Hepatocyte (in vitro differentiated cells): Measurements from ENCODE around the gene CDH4. TPM values are rescaled to one million over a fixed set of nuclear protein-coding genes. Genes with fewer than 3 reads are reported as not detected.

Source experiments
- DNase-seq: peaks from one replicate; pipeline ENCODE4 v3.0.0-alpha.2; 2016; ENCODE audit warnings: low spot score
- H2AFZ ChIP-seq: fragments of 200-600 bp; sonication (generic); 2 replicates; pipeline ENCODE4 v1.6.0; 2016; ENCODE audit warnings: antibody characterized with exemption, mild to moderate bottlenecking
- H3K27ac ChIP-seq: fragments of 200-600 bp; sonication (generic); 2 replicates; pipeline ENCODE4 v1.5.1; 2016; ENCODE audit warnings: mild to moderate bottlenecking
- H3K27me3 ChIP-seq: fragments of 200-600 bp; sonication (generic); 2 replicates; pipeline ENCODE4 v1.6.1; 2016
- H3K36me3 ChIP-seq: fragments of 200-600 bp; sonication (generic); replicated peaks from 2 replicates; pipeline ENCODE4 v1.5.1; 2016; ENCODE audit warnings: low read depth; ENCODE audit not compliant: insufficient read depth
- H3K4me1 ChIP-seq: fragments of 200-600 bp; sonication (generic); 2 replicates; pipeline ENCODE4 v1.5.1; 2016; ENCODE audit warnings: mild to moderate bottlenecking, moderate library complexity; ENCODE audit not compliant: insufficient read depth
- H3K4me2 ChIP-seq: fragments of 200-600 bp; sonication (generic); 2 replicates; pipeline ENCODE4 v1.6.0; 2016
- H3K4me3 ChIP-seq: fragments of 200-600 bp; sonication (generic); 2 replicates; pipeline ENCODE4 v1.5.1; 2016; ENCODE audit warnings: mild to moderate bottlenecking
- H3K79me2 ChIP-seq: fragments of 200-600 bp; sonication (generic); 2 replicates; pipeline ENCODE4 v1.6.0; 2017; ENCODE audit warnings: mild to moderate bottlenecking
- H3K9me2 ChIP-seq: fragments of 200-600 bp; sonication (generic); replicated peaks from 2 replicates; pipeline ENCODE4 v1.6.0; 2017; ENCODE audit warnings: mild to moderate bottlenecking; ENCODE audit not compliant: insufficient read depth
- H3K9me3 ChIP-seq: fragments of 200-600 bp; sonication (generic); 2 replicates; pipeline ENCODE4 v1.5.1; 2016; ENCODE audit warnings: low read depth, mild to moderate bottlenecking
- H4K20me1 ChIP-seq: fragments of 200-600 bp; sonication (generic); 2 replicates; pipeline ENCODE4 v1.6.0; 2016; ENCODE audit warnings: mild to moderate bottlenecking; ENCODE audit not compliant: insufficient read depth, poor library complexity, severe bottlenecking
- CTCF ChIP-seq: fragments of 200-600 bp; sonication (generic); IDR thresholded peaks from 2 replicates; pipeline ENCODE4 v1.5.1; 2016; ENCODE audit warnings: antibody characterized with exemption, mild to moderate bottlenecking; ENCODE audit not compliant: poor library complexity
- EZH2 ChIP-seq: fragments of 200-600 bp; sonication (generic); IDR thresholded peaks from 2 replicates; pipeline ENCODE4 v1.6.1; 2016; ENCODE audit warnings: antibody characterized with exemption, mild to moderate bottlenecking, borderline replicate concordance
- EZH2phosphoT487 ChIP-seq: fragments of 200-600 bp; sonication (generic); IDR thresholded peaks from one replicate; pipeline ENCODE4 v1.6.1; 2018; ENCODE audit warnings: antibody characterized with exemption, mild to moderate bottlenecking, low read depth, moderate library complexity; ENCODE audit not compliant: unreplicated experiment, severe bottlenecking
- WGBS: methylation state at CpG from one replicate; pipeline ENCODE4 v1.1.6; 2016; ENCODE audit warnings: low lambda C conversion rate; ENCODE audit errors: missing lambda C conversion rate; 5-methylcytosine and 5-hydroxymethylcytosine counted together
- polyA plus RNA-seq: library from polyadenylated mRNA; unstranded; fragments of >200 nt; fragmentation: Nextera tagmentation; extraction: Ambion mirVana; gene quantifications from 2 replicates; pipeline ENCODE4 v1.2.1, GENCODE V29; 2016
- total RNA-seq: library from RNA; depleted of rRNA; stranded (reverse); fragments of >200 nt; gene quantifications from 2 replicates; pipeline ENCODE4 v1.2.3, GENCODE V29; 2014

Gene CDH4
- total and polyA plus RNA-seq, 2 experiments from 2014 or later = 0.53 to 0.73 TPM

GRCh38 chr20:61760321-61760720, 508.3 kb downstream of the CDH4 start:
- Histone ChIP-seq H3K9me2 (no peaks in the 10 kb centered on the region), H3K4me3 (no peak overlapping the region), H3K27me3 (peaks cover 6% of the 10 kb centered on the region), H3K9me3 (no peaks in the 10 kb centered on the region), H3K27ac (no peak overlapping the region), H4K20me1 (no peaks in the 10 kb centered on the region), H3K4me1 (no peaks in the 10 kb centered on the region), H3K79me2 (no peaks in the 10 kb centered on the region), H3K4me2 (no peak overlapping the region), H3K36me3 (no peaks in the 10 kb centered on the region), H2AFZ (no peak overlapping the region)
- 87% methylated on average over 11 of the region's 11 CpGs for WGBS
- no peak for DNase-seq
- no peak for TF ChIP-seq CTCF
- no peak for TF ChIP-seq EZH2
- TF ChIP-seq EZH2phosphoT487 = no peak

GRCh38 chr20:61760731-61761130, 508.7 kb downstream of the CDH4 start:
- Histone ChIP-seq H3K9me3 (no peaks in the 10 kb centered on the region), H2AFZ (no peak overlapping the region), H3K4me2 (no peak overlapping the region), H3K79me2 (no peaks in the 10 kb centered on the region), H3K36me3 (no peaks in the 10 kb centered on the region), H4K20me1 (no peaks in the 10 kb centered on the region), H3K27me3 (peaks cover 6% of the 10 kb centered on the region), H3K27ac (no peak overlapping the region), H3K4me3 (no peak overlapping the region), H3K4me1 (no peaks in the 10 kb centered on the region), H3K9me2 (no peaks in the 10 kb centered on the region)
- WGBS = 86% methylated on average over 7 of the region's 7 CpGs
- no peak for DNase-seq
- TF ChIP-seq CTCF = no peak
- no peak for TF ChIP-seq EZH2phosphoT487
- TF ChIP-seq EZH2 = no peak

- peaks cover 6% of the 10 kb centered on the region for H3K27me3 ChIP-seq
- H3K79me2 ChIP-seq = no peaks in the 10 kb centered on the region
- no peak overlapping the region for H3K4me2 ChIP-seq
- H4K20me1 ChIP-seq = no peaks in the 10 kb centered on the region
- no peak overlapping the region for H2AFZ ChIP-seq
- H3K36me3 ChIP-seq = no peaks in the 10 kb centered on the region
- WGBS = 92% methylated on average over 25 of the region's 25 CpGs
- no peaks in the 10 kb centered on the region for H3K9me2 ChIP-seq
- H3K4me3 ChIP-seq = no peak overlapping the region
- DNase-seq = no peak
- no peaks in the 10 kb centered on the region for H3K9me3 ChIP-seq
- TF ChIP-seq EZH2 (no peak), CTCF (no peak), EZH2phosphoT487 (no peak)
- no peak overlapping the region for H3K27ac ChIP-seq
- H3K4me1 ChIP-seq = no peaks in the 10 kb centered on the region
These were observed 509.5 kb downstream of the CDH4 start for GRCh38 chr20:61761453-61762166.
